Measurements from ENCODE around the gene PATE3.

Gene PATE3

DNA sequence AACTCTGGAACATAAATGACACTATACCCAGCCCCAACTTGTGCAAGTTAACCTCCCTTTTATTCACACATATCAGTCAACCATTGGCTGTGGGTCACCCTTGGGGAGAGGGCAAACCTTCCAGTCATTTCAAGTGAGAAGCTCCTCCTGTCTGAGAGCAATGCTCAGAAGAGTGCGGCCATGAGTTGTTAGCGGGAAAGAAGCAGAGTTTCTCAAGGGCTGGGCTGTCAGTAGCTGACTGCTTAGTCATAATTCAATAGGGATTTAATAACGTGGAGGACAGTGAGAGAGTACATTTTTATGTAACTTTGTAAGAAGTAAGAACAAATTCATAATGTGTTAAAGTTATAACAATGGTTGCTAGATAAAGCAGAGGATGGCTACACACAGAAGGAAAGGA is 14.4 kb upstream of the PATE3 start:
- TF ChIP-seq CTCF (IDR thresholded peaks at IDR 0.05; ENCODE audit: low read depth, low read length) (no peak), EZH2phosphoT487 (IDR thresholded peaks at IDR 0.05; ENCODE audit: low read depth) (no peak)
- no peak overlapping the region for H3K4me3 ChIP-seq (ENCODE audit: low read length)
- H3K9me3 ChIP-seq (ENCODE audit: insufficient read depth, low read length): no peaks in the 10 kb centered on the region
- H3K4me1 ChIP-seq (ENCODE audit: low read length): no peaks in the 10 kb centered on the region
- H3K4me2 ChIP-seq (ENCODE audit: low read length): no peak overlapping the region
- H4K20me1 ChIP-seq (ENCODE audit: insufficient read depth, low read length): no peaks in the 10 kb centered on the region
- H3K27ac ChIP-seq (ENCODE audit: low read length): no peak overlapping the region
- no peak overlapping the region for H3K9ac ChIP-seq (ENCODE audit: low read length)
- H3K36me3 ChIP-seq (replicated peaks; ENCODE audit: low read depth, low read length): no peaks in the 10 kb centered on the region
- H3K79me2 ChIP-seq (ENCODE audit: low read length): no peaks in the 10 kb centered on the region
- H2AFZ ChIP-seq (ENCODE audit: low read depth, low read length): no peak overlapping the region
- H3K27me3 ChIP-seq (ENCODE audit: low read depth, low read length): peaks cover 5% of the 10 kb centered on the region; the same call in 1 of the 2 replicates

GRCh38 chr11:125777309-125777708 is 10.6 kb upstream of the PATE3 start:
- H3K27ac ChIP-seq (ENCODE audit: low read length): no peak overlapping the region
- no peaks in the 10 kb centered on the region for H4K20me1 ChIP-seq (ENCODE audit: insufficient read depth, low read length)
- no peak overlapping the region for H3K9ac ChIP-seq (ENCODE audit: low read length)
- no peak overlapping the region for H2AFZ ChIP-seq (ENCODE audit: low read depth, low read length)
- H3K4me2 ChIP-seq (ENCODE audit: low read length): no peak overlapping the region
- H3K27me3 ChIP-seq (ENCODE audit: low read depth, low read length): no peaks in the 10 kb centered on the region
- no peaks in the 10 kb centered on the region for H3K9me3 ChIP-seq (ENCODE audit: insufficient read depth, low read length)
- no peaks in the 10 kb centered on the region for H3K79me2 ChIP-seq (ENCODE audit: low read length)
- H3K4me3 ChIP-seq (ENCODE audit: low read length): no peak overlapping the region
- H3K4me1 ChIP-seq (ENCODE audit: low read length): no peaks in the 10 kb centered on the region
- no peaks in the 10 kb centered on the region for H3K36me3 ChIP-seq (replicated peaks; ENCODE audit: low read depth, low read length)
- TF ChIP-seq CTCF (IDR thresholded peaks at IDR 0.05; ENCODE audit: low read depth, low read length): no peak
- TF ChIP-seq EZH2phosphoT487 (IDR thresholded peaks at IDR 0.05; ENCODE audit: low read depth): no peak

GRCh38 chr11:125778728-125779127 is 9.2 kb upstream of the PATE3 start, which contains the start of gene PATE2:
Gene PATE2, minus strand, starts transcription at chr11:125778828. Its CDS starts 55 bp downstream, at chr11:125778773.
- Histone ChIP-seq H3K9me3 (ENCODE audit: insufficient read depth, low read length) (no peaks in the 10 kb centered on the region), H3K4me3 (ENCODE audit: low read length) (no peak within 1 kb of the TSS), H3K4me2 (ENCODE audit: low read length) (no peak within 1 kb of the TSS), H3K27me3 (ENCODE audit: low read depth, low read length) (no peaks in the 10 kb centered on the region), H3K79me2 (ENCODE audit: low read length) (no peaks in the 10 kb centered on the region), H3K4me1 (ENCODE audit: low read length) (no peaks in the 10 kb centered on the region), H2AFZ (ENCODE audit: low read depth, low read length) (no peak within 1 kb of the TSS), H3K9ac (ENCODE audit: low read length) (no peak within 1 kb of the TSS), H3K36me3 (replicated peaks; ENCODE audit: low read depth, low read length) (no peaks in the 10 kb centered on the region), H4K20me1 (ENCODE audit: insufficient read depth, low read length) (no peaks in the 10 kb centered on the region), H3K27ac (ENCODE audit: low read length) (no peak within 1 kb of the TSS)
- TF ChIP-seq EZH2phosphoT487 (IDR thresholded peaks at IDR 0.05; ENCODE audit: low read depth): no peak
- TF ChIP-seq CTCF (IDR thresholded peaks at IDR 0.05; ENCODE audit: low read depth, low read length): no peak

DNA sequence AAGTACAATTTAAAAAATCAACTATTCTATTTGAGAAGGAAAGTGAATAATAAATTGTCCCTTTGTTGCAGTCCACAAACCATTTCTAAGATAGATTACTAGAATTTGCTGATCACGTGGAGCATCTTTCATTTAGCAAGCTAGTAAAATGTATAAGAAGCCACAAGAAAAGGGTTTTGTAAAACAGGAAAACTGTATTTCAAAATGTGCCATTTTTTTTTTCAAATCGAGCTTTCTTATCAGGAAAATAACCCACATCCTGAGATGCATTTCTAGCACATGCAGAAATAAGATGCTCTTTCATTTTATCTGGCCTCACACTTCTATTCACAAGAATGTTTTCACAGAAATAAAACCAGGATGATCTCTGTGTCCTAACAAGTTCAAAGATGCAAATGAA is 3.2 kb upstream of the PATE3 start:
- Histone ChIP-seq H3K4me1 (ENCODE audit: low read length) (no peaks in the 10 kb centered on the region), H2AFZ (ENCODE audit: low read depth, low read length) (no peak overlapping the region), H3K9ac (ENCODE audit: low read length) (no peak overlapping the region), H3K27ac (ENCODE audit: low read length) (no peak overlapping the region), H3K9me3 (ENCODE audit: insufficient read depth, low read length) (no peaks in the 10 kb centered on the region), H3K4me2 (ENCODE audit: low read length) (no peak overlapping the region), H4K20me1 (ENCODE audit: insufficient read depth, low read length) (no peaks in the 10 kb centered on the region), H3K27me3 (ENCODE audit: low read depth, low read length) (no peaks in the 10 kb centered on the region), H3K36me3 (replicated peaks; ENCODE audit: low read depth, low read length) (no peaks in the 10 kb centered on the region), H3K4me3 (ENCODE audit: low read length) (no peak overlapping the region), H3K79me2 (ENCODE audit: low read length) (no peaks in the 10 kb centered on the region)
- TF ChIP-seq EZH2phosphoT487 (IDR thresholded peaks at IDR 0.05; ENCODE audit: low read depth) (no peak), CTCF (IDR thresholded peaks at IDR 0.05; ENCODE audit: low read depth, low read length) (no peak)

Data from OCI-LY3 (cell line).